ENCODE results near the gene PTK6. TPM values are rescaled to one million over a fixed set of nuclear protein-coding genes. Genes with fewer than 3 reads are reported as not detected.
A peak's percentile ranks its signal among the peaks of the same experiment; 100 is the strongest.

The PTK6 gene
- total RNA-seq, 1 donor from 2014 or later: not detected

DNA sequence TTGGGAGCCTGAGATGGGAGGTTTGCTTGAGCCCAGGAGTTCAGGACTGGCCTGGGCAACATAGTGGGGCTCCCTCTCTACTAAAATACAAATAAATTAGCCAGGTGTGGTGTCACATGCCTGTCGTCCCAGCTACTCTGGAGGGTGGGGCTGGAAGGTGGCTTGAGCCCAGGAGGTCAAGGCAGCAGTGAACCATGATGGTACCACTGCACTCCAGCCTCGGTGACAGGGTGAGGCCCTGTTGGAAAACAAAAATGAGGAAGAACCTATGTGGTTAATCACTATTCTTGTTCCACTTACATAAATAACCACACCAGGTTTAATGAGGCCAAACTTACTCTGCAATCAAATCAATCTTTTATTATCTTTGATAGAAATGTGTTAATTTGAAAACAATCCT, 11.2 kb downstream of the PTK6 start:
- no peak for DNase-seq

DNA sequence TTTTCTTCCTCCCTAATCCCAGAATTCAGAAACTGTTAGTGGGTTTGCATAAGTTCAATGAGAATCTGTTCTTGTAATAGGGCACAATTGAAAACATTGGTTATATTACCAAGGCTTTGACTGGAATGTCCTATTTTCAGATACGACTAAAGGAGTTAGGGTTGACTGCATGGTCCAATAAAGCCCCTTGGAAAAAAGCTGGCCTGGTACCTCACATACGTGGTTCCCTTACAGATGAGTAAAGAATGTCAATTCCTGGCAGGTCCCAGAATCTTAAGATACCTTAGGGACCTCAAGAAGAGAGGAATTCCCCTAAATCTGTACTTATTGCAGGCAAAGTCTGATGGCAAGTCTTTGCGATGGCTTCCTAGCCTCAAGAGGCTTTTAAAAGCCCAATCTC, 12.0 kb downstream of the PTK6 start:
- Histone ChIP-seq H3K4me3 (no peak overlapping the region), H3K4me1 (peaks cover 31% of the 10 kb centered on the region), H3K27me3 (ENCODE audit: low read depth) (no peaks in the 10 kb centered on the region), H3K36me3 (peaks cover 15% of the 10 kb centered on the region), H3K9me3 (replicated peaks) (no peaks in the 10 kb centered on the region), H3K27ac (replicated peaks) (no peak overlapping the region)
- TF ChIP-seq, protein P1, sequence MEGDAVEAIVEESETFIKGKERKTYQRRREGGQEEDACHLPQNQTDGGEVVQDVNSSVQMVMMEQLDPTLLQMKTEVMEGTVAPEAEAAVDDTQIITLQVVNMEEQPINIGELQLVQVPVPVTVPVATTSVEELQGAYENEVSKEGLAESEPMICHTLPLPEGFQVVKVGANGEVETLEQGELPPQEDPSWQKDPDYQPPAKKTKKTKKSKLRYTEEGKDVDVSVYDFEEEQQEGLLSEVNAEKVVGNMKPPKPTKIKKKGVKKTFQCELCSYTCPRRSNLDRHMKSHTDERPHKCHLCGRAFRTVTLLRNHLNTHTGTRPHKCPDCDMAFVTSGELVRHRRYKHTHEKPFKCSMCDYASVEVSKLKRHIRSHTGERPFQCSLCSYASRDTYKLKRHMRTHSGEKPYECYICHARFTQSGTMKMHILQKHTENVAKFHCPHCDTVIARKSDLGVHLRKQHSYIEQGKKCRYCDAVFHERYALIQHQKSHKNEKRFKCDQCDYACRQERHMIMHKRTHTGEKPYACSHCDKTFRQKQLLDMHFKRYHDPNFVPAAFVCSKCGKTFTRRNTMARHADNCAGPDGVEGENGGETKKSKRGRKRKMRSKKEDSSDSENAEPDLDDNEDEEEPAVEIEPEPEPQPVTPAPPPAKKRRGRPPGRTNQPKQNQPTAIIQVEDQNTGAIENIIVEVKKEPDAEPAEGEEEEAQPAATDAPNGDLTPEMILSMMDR (IDR thresholded peaks at IDR 0.05; ENCODE audit: borderline replicate concordance): no peak
- intact Hi-C loops (cut with micrococcal nuclease): no loop called here
- no peak for DNase-seq

More for the DNA sequence above, 11.2 kb downstream of the PTK6 start:
- Histone ChIP-seq H3K27ac (replicated peaks) (no peak overlapping the region), H3K4me1 (peaks cover 25% of the 10 kb centered on the region), H3K36me3 (peaks cover 15% of the 10 kb centered on the region), H3K27me3 (ENCODE audit: low read depth) (no peaks in the 10 kb centered on the region), H3K4me3 (no peak overlapping the region), H3K9me3 (replicated peaks) (no peaks in the 10 kb centered on the region)
- TF ChIP-seq, protein P1 (IDR thresholded peaks at IDR 0.05; ENCODE audit: borderline replicate concordance): no peak
- intact Hi-C loops (cut with micrococcal nuclease): no loop called here

DNA sequence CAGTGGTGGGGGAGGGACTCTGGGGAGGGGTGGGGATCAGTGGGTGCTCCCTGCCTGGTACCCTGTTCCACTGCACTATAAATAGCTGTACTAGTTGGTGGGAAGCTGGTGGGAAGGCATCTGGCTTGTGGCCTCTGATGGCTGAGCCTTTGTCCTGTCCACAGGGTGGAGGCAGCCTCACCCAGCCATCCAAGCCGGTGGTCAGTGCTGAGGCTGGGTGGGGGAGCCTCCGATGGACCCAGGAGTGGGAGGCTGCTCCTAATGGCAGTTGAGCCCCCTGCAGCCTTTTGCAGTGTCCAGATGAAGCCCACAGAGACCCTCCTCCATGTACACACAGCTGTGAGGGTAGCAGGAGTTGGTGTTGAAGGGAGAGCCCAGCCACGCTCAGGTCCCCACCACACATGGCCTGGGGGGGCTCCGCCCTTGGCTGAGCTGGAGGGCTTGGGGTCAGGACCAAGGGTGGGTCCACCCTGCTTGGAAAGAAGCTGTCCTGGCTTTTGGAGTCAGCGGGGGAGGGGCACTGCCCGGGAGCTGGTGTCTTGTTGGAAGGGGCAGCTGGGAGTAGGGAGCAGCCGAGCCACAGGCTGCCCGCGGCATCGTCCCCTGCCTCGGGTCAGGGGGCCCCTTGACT, 14.1 kb downstream of the PTK6 start:
- no peak overlapping the region for H3K27ac ChIP-seq (replicated peaks)
- no peak for DNase-seq
- no peaks in the 10 kb centered on the region for H3K27me3 ChIP-seq (ENCODE audit: low read depth)
- peaks cover 15% of the 10 kb centered on the region for H3K36me3 ChIP-seq
- H3K4me1 ChIP-seq: peaks cover 46% of the 10 kb centered on the region
- H3K4me3 ChIP-seq: no peak overlapping the region
- intact Hi-C loops (cut with micrococcal nuclease): no loop called here
- H3K9me3 ChIP-seq (replicated peaks): no peaks in the 10 kb centered on the region
- TF ChIP-seq, protein P1 (IDR thresholded peaks at IDR 0.05; ENCODE audit: borderline replicate concordance): no peak

DNA sequence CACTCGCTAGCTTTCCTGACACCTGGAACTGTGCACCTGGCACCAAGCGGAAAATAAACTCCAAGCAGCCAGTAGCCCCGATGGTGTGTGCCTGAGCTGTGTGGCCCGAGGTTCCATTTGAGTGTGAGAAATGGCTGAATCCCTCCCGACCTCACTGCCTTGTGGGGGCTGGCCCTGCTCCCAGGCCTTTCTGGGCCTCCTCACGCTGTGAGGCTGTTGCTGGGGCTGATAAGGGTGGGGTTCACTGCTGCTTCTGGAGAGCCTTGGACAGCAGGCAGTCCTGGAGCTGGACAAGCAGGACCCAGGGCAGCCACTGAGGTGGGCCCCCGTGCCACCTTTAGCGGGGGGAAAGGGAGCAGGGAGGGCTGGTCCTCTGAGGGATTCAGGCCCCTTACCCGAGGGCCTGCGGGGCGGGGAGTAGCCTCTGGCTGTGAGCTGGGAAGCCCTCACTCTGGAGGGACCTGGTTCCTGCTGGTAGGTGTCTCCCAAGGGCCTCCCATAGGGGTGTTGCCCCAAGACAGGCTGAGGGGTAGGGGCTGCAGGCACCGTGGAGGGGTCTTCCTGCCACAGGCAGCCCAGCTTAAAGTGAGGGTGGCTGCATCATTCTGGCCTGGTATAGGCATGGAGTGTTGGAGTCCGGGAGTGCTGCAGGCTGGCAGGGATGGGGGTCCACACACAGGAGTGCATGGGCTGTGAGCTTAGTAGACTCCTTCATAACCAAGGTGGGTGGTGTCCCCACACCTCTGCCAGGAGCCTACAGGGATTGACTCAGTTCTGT, 14.9 kb downstream of the PTK6 start:
- peaks cover 46% of the 10 kb centered on the region for H3K4me1 ChIP-seq
- TF ChIP-seq, protein P1 (IDR thresholded peaks at IDR 0.05; ENCODE audit: borderline replicate concordance): no peak
- H3K4me3 ChIP-seq: peak overlapping the region; percentile 91
- H3K27me3 ChIP-seq (ENCODE audit: low read depth): no peaks in the 10 kb centered on the region
- H3K36me3 ChIP-seq: peaks cover 15% of the 10 kb centered on the region
- DNase-seq: no peak
- no peaks in the 10 kb centered on the region for H3K9me3 ChIP-seq (replicated peaks)
- intact Hi-C loops (cut with micrococcal nuclease): no loop called here
- H3K27ac ChIP-seq (replicated peaks): peak overlapping the region; percentile 36

DNA sequence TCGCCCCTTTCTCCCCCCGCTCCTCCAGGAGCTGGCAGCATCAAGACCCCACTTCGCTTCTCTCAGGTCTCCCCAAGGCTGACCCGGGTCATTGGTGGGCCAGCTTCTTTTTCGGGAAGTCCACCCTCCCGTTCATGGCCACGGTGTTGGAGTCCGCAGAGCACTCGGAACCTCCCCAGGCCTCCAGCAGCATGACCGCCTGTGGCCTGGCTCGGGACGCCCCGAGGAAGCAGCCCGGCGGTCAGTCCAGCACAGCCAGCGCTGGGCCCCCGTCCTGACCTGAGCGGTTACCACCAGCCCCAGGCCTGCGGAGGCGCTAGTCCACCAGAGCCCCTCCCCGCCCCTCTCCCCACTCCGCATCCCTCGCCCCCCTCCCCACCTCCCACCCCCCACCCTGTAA, 15.6 kb downstream of the PTK6 start:
- Histone ChIP-seq H3K27ac (replicated peaks) (peak overlapping the region; percentile 97), H3K9me3 (replicated peaks) (no peaks in the 10 kb centered on the region), H3K4me3 (peak overlapping the region; percentile 91), H3K4me1 (peaks cover 46% of the 10 kb centered on the region), H3K36me3 (peaks cover 15% of the 10 kb centered on the region), H3K27me3 (ENCODE audit: low read depth) (no peaks in the 10 kb centered on the region)
- no peak for DNase-seq
- TF ChIP-seq, protein P1 (IDR thresholded peaks at IDR 0.05; ENCODE audit: borderline replicate concordance): no peak
- intact Hi-C loops (cut with micrococcal nuclease): no loop called here

All from left ventricle myocardium inferior (tissue), 1 donor.